NCI-H446 (cell line): Measurements from ENCODE around the gene ARHGAP24.
"Not testable (repeated sequence)": the region's sequence is repeated elsewhere in the genome, so short reads cannot be mapped to it uniquely, and the experiment has no call there.

Experiments used
- DNase-seq, 2 experiments: peaks; one replicate each; lab custom pipeline; 2025; lab: John Stamatoyannopoulos, UW

ARHGAP24 gene

GRCh38 chr4:85956293-85956945, 481.5 kb downstream of the ARHGAP24 start:
- no peak for DNase-seq

- DNase-seq, result no peak
Observed at GRCh38 chr4:85961887-85962286, 486.9 kb downstream of the ARHGAP24 start.

GRCh38 chr4:85963231-85963630, 488.3 kb downstream of the ARHGAP24 start:
- DNase-seq, result no peak

GRCh38 chr4:85964298-85964697, 489.3 kb downstream of the ARHGAP24 start:
- DNase-seq, result peak in 1 of 2 experiments; percentile 2

- DNase-seq, result not testable (repeated sequence)
Observed at GRCh38 chr4:85965017-85965416, 490.1 kb downstream of the ARHGAP24 start.

GRCh38 chr4:85965529-85965928, 490.6 kb downstream of the ARHGAP24 start:
- DNase-seq, result no peak

GRCh38 chr4:85966373-85966772, 491.4 kb downstream of the ARHGAP24 start:
- DNase-seq, result no peak

GRCh38 chr4:85967872-85968271, 492.9 kb downstream of the ARHGAP24 start:
- DNase-seq, result no peak

- peak in 1 of 2 experiments; percentile 71 for DNase-seq
Observed at GRCh38 chr4:85968945-85969819, 494.2 kb downstream of the ARHGAP24 start.

GRCh38 chr4:85970535-85970934, 495.6 kb downstream of the ARHGAP24 start:
- DNase-seq, result no peak

GRCh38 chr4:85979276-85979675, 504.3 kb downstream of the ARHGAP24 start:
- DNase-seq, result no peak

- no peak for DNase-seq
Observed at GRCh38 chr4:85986266-85986665, 511.3 kb downstream of the ARHGAP24 start.

GRCh38 chr4:85993641-85994040, 518.7 kb downstream of the ARHGAP24 start:
- DNase-seq, result no peak

GRCh38 chr4:85994576-85994975, 519.6 kb downstream of the ARHGAP24 start:
- no peak for DNase-seq

GRCh38 chr4:85995361-85995760, 520.4 kb downstream of the ARHGAP24 start:
- DNase-seq, result no peak

GRCh38 chr4:86001591-86001990, 526.6 kb downstream of the ARHGAP24 start:
- no peak for DNase-seq

- DNase-seq, result no peak
Observed at GRCh38 chr4:86004030-86004429, 529.1 kb downstream of the ARHGAP24 start.

GRCh38 chr4:86006057-86006456, 531.1 kb downstream of the ARHGAP24 start:
- DNase-seq, result no peak

GRCh38 chr4:86007042-86007441, 532.1 kb downstream of the ARHGAP24 start:
- no peak for DNase-seq

GRCh38 chr4:86011117-86011516, 536.2 kb downstream of the ARHGAP24 start:
- DNase-seq, result peak; percentile 9 to 45

GRCh38 chr4:86013621-86014020, 538.7 kb downstream of the ARHGAP24 start:
- no peak for DNase-seq

GRCh38 chr4:86014599-86014998, 539.6 kb downstream of the ARHGAP24 start:
- no peak for DNase-seq
